HG02642 (cell line): ENCODE measurements around the gene PRDM10.

Experiments used
- ATAC-seq: cut with Tn5 transposase; IDR thresholded peaks from one replicate; pipeline ENCODE4 v1.9.1; 2021; ENCODE audit warnings: mild to moderate bottlenecking; ENCODE audit not compliant: unreplicated experiment, poor library complexity

The PRDM10 gene

DNA sequence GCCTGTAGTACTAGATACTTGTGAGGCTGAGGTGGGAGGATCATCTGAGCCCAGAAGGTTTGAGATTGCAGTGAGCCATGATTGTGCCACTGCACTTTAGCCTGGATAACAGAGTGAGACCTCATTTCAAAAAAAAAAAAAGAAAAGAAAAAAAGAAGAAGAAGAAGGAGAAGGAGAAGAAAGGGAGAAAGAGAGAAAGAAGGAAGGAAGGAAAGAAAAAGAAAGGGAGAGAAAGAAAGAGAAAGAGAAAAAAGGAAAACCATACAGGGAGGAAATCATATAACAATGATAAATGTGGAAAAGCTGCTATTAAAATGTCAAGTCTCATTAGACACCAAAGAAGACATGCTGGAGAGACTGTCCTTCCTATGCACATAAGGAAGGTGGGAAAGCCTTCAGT, 5.7 kb upstream of the PRDM10 start:
- no peak for ATAC-seq

GRCh38 chr11:130006929-130007328, 4.3 kb upstream of the PRDM10 start:
- ATAC-seq = no peak

DNA sequence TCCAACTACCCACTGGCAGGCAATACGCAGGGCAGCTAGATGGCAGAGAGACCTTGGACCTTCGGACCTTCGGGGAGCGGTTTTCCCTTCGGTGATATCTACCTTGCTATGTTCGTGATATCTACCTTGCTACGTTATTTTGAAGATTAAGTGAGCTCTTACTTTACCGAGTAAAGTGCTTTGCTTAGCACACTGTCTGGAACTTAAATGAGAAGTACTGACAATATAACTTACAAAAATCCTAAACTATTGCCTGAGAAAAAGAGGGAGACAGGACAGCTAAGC, 1.0 kb upstream of the PRDM10 start:
- ATAC-seq = no peak

DNA sequence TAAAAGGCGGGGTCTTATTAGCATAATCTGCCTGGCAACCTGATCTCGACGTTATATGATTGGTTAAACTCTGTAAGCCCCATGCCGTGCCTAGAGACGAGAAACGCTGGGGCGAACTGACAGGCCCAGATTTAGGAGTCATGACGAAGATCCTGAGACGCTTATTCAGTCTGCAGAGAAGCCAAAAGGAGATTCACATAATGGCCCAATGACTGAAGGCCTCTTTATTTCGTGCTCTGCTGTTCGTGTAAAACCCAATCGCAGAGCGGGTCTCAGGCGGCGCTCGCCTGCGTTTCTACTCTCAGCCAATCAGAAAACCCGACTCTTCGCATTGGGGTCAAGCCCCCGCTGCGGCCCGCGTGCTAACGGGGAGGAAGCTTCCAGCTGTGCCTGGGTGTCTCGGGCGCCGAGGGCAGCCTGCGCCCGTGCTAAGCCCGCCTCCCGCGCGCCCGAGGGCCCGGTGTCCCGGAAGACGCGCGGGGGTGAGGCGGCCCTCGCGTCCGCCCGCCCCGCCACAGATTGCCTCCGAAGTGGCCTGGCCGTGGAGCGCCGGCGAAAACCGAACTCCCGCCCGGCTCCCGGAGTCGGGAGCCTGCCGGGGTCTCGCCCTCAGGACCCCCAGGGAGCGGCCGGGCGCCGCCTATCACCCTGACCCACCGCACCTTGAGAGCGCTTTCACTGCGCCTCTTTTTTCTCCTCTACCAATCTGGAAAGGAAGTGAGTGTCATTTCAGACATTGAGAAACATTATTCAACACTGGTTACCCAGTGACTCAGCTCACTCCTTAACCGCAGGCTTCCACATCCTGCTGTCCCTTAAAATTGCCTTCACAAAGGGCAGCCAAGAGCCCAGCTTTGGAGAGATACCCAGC, 446 bp upstream of the PRDM10 start:
- ATAC-seq = peak; percentile 80

- peak; percentile 31 for ATAC-seq
These were observed 929 bp downstream of the PRDM10 start for GRCh38 chr11:130001461-130002351.

GRCh38 chr11:130000552-130001176, 2.0 kb downstream of the PRDM10 start:
- ATAC-seq = no peak

DNA sequence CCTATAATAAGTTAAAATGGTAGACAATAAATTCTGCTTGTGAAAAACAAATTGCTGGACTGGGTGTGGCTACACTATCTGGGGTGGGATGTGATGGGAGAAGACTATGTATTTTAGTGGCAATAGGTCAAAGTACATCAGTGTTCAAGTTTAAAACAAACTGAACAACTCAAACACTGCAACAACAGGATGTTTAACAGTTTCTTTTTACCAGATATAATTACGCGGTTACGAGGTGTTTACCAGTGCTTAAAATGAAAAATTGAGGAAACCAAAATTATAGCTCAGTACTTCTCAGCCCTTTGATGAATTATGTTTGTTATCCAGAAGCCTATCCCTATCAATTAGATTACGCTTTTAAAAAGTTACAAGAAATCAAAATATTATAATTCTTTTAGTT, 3.2 kb downstream of the PRDM10 start:
- no peak for ATAC-seq

- ATAC-seq = no peak
These were observed 3.7 kb downstream of the PRDM10 start for GRCh38 chr11:129998905-129999304.

DNA sequence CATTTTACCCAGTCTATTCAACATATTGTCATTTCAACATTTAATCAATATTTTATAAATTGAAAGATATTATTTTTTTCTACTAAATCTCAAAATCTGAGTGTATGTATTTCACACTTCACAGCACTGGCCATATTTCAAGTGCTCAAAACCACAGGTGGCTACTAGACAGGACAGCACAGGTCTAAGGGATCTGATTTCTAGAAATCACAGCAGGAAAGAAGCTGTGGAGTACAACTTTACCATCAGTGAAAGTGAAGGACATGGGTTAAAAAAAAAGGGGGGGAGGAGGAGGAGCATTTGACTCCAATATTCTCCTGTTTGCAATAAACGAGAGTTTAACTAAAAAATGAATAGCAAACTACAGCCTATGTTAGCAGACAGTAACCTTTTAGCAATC, 4.5 kb downstream of the PRDM10 start:
- no peak for ATAC-seq

DNA sequence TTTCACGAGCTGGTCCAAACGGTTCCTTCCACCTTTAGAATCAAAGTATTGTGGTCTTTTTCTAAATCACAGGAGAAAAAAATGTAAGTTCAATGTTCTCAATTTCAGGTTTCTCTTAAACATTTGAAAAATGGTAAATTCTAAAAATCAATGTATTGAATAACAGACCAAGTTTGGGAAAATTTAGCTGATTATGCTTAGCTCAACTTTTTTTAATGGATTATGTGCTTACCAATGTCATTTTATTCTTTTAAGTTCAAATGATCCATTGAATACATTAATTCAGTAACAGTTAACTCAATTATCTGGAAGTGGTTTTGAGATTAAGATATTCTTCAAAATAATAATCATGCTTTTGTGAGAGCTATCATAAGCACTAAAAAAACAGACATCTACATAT, 5.1 kb downstream of the PRDM10 start:
- no peak for ATAC-seq

DNA sequence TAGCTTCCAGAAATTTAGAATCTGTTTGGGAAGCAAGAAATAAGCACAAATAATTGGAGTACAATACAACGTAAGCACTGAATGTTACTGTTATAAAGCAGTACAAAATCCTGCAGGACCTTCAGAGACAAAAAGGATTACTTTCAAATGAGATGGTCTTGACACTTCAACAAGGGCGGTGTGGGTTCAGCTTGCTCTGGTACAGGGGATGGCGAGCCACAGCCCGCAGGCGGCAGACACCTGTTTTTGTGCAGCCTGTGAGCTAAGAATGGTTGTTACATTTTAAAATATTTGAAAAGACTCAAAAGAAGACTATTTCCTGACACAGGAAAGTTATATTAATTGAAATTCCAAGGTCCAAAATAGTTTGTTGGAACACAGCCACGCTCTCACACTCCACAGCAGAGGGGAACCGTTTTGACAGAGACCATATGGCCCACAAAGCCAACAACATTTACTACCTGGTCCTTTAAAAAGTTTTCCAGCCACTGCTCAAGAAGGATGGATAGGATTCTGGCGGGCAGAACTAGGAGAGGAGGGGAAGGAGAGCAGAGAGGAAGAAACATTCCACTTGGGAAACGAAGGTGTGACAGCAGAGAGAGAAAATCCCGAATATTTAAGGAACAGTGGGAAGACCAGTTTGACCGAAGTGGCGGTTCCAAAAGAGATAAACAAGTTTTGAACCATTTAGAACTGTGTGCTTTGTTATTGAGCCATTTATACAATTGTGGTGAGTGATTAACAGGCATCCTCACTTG, 6.3 kb downstream of the PRDM10 start:
- no peak for ATAC-seq

DNA sequence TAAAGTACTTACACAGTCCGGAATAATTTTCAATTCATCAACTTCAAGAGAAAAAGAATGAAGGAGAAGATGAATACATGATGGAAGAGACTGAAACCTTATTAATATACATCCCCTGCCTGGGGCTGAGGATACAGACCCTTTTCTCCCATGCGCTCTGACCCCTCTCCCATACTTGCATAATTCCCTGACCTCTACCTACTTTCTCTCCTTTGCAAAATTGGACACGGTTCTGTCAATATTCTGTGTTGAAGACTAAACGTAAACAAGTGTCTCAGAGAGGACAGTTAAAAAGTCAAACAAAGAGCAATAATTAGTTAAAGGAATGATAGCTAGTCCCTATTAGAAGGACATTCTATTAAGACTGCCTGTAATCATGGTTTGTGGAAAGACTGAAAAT, 7.5 kb downstream of the PRDM10 start:
- no peak for ATAC-seq

- ATAC-seq = no peak
These were observed 10.3 kb downstream of the PRDM10 start for GRCh38 chr11:129992161-129992944.

DNA sequence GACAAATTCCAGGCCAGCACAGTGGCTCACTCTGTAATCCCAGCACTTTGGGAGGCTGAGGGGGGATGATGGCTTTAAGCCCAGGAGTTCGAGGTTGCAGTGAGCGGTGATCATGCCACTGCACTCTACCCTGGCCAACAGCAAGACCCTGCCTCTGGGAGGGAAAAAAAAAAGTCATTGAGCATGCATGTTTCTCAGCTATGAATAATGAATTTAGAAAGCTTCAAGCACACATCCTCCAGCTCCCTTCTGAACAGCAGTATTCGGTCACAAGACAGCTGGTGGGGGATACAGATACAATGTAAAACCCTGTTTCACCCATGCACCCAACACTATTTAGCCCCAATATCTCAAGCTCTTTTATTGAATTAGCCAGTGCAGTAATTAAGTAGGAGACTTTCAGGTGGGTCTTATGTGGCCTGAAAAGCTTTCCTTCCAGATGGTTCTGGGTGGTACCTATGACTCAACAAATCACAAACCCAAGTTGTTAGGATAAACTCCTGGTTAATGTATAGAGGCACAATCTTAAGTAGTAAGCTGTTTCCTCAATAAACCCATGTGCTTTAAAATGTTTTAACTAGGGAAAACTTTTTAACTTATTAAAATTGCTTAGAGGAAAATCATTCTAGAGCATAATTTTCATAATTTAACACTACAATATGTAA, 13.4 kb downstream of the PRDM10 start:
- ATAC-seq = no peak

- ATAC-seq = no peak
These were observed 14.7 kb downstream of the PRDM10 start for GRCh38 chr11:129987950-129988349.

- no peak for ATAC-seq
These were observed 16.8 kb downstream of the PRDM10 start for GRCh38 chr11:129985823-129986222.

DNA sequence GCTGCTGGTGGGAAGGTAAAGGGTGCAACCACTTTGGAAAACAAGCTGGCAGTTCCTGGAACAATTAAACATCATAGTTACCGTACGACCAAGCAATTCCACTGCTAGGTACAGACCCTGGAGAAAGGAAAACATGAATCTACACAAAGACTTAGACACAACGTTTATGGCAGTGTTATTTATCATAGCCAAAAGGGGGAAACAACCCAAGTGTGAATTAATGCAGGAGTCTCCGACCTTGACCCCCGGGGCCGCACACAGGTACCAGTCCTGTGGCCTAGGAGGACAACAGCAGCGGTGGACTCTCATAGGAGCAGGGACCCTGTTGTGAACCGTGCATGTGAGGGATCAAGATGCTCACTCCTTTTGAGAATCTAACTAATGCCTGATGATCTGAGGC, 22.5 kb downstream of the PRDM10 start:
- ATAC-seq = no peak

GRCh38 chr11:129979046-129979605, 23.5 kb downstream of the PRDM10 start:
- no peak for ATAC-seq

DNA sequence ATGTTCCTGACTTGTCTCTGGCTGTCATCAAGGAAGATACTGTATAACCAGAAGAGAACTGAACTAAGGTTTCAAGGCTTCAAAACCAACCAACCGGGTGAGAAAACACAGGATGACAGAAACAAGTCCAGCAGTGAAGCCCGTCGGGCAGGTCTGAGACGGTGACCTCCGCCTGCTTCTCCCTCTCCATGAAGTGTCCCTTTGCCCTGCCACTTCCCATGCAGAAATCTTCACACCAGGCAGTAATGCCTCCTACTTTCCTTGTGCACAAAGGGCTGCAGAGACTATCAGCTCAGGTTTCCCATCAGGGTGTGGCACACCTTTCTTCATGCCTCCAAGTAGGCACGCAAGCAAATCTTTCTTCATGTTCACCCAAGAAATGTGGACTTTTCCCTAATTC, 24.2 kb downstream of the PRDM10 start:
- no peak for ATAC-seq
